Amygdala (tissue), 56 donors: Measurements from ENCODE around the gene OR52W1.

Source experiments
- DNase-seq, 56 donors: peaks; one replicate each; lab custom pipeline; 2025; lab: John Stamatoyannopoulos, UW

OR52W1 gene

GRCh38 chr11:6199174-6199810 is at the start of gene OR52W1:
Gene OR52W1 (plus strand): TSS chr11:6199224. CDS start chr11:6199224, 0 bp downstream.
- no peak for DNase-seq

- DNase-seq = no peak
Measured at GRCh38 chr11:6151117-6151516, 47.9 kb upstream of the OR52W1 start.

GRCh38 chr11:6152126-6152525 is 46.9 kb upstream of the OR52W1 start:
- DNase-seq = no peak

GRCh38 chr11:6156628-6157359 is 42.2 kb upstream of the OR52W1 start:
- DNase-seq = no peak

GRCh38 chr11:6170226-6170625 is 28.8 kb upstream of the OR52W1 start, which contains the start of gene OR52B2:
Gene OR52B2 (minus strand): TSS chr11:6170326. CDS start chr11:6170326, 0 bp downstream.
- no peak for DNase-seq

- no peak for DNase-seq
Measured at GRCh38 chr11:6175440-6175839, 23.6 kb upstream of the OR52W1 start.

GRCh38 chr11:6191742-6192141 is 7.3 kb upstream of the OR52W1 start:
- no peak for DNase-seq

GRCh38 chr11:6194065-6194581 is 4.9 kb upstream of the OR52W1 start:
- no peak for DNase-seq

- no peak for DNase-seq
Measured at GRCh38 chr11:6196396-6196795, 2.6 kb upstream of the OR52W1 start.

GRCh38 chr11:6197466-6198200 is 1.4 kb upstream of the OR52W1 start:
- DNase-seq = no peak

- DNase-seq = peak in 2 of 56 donors; percentile 9 to 28
Measured at GRCh38 chr11:6200975-6201374, 2.0 kb downstream of the OR52W1 start.

- no peak for DNase-seq
Measured at GRCh38 chr11:6201481-6201880, 2.5 kb downstream of the OR52W1 start.

- DNase-seq = no peak
Measured at GRCh38 chr11:6202041-6202440, 3.0 kb downstream of the OR52W1 start.

GRCh38 chr11:6203327-6203726 is 4.3 kb downstream of the OR52W1 start:
- DNase-seq = no peak

- DNase-seq = no peak
Measured at GRCh38 chr11:6204706-6205105, 5.7 kb downstream of the OR52W1 start.

- no peak for DNase-seq
Measured at GRCh38 chr11:6205366-6205765, 6.3 kb downstream of the OR52W1 start, which contains the start of gene C11orf42. Gene C11orf42 (plus strand): TSS chr11:6205557. CDS start chr11:6205616, 59 bp downstream.

- DNase-seq = no peak
Measured at GRCh38 chr11:6206456-6207180, 7.6 kb downstream of the OR52W1 start.

- no peak for DNase-seq
Measured at GRCh38 chr11:6209801-6210200, 10.8 kb downstream of the OR52W1 start.

- DNase-seq = no peak
Measured at GRCh38 chr11:6210274-6210955, 11.4 kb downstream of the OR52W1 start.

GRCh38 chr11:6214530-6214929 is 15.5 kb downstream of the OR52W1 start:
- DNase-seq = no peak
